ENCODE results near the gene KANK2. TPM values are rescaled to one million over a fixed set of nuclear protein-coding genes. Genes with fewer than 3 reads are reported as not detected.
"Not testable (repeated sequence)": the region's sequence is repeated elsewhere in the genome, so short reads cannot be mapped to it uniquely, and the experiment has no call there.

The KANK2 gene
- total RNA-seq, 6 experiments from 2014 or later = 132 to 167 (median 156) TPM

DNA sequence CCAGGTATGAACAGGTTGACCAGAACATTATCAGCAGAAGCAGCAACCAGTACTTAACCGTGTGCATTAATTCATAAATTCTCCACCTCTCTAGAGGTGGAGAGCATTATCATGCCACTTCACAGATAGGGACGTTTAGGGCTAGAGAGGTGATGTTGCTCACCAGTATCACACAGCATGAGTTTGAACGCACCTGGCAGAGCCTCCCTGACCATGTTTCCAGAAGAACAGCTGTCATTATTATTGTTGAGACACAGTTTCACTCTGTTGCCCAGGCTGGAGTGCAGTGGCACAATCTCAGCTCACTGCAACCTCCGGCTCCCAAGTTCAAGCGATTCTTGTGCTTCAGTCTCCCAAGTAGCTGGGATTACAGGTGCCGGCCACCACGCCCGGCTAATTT lies 6.8 kb downstream of the KANK2 start:
- TF ChIP-seq, protein P1, sequence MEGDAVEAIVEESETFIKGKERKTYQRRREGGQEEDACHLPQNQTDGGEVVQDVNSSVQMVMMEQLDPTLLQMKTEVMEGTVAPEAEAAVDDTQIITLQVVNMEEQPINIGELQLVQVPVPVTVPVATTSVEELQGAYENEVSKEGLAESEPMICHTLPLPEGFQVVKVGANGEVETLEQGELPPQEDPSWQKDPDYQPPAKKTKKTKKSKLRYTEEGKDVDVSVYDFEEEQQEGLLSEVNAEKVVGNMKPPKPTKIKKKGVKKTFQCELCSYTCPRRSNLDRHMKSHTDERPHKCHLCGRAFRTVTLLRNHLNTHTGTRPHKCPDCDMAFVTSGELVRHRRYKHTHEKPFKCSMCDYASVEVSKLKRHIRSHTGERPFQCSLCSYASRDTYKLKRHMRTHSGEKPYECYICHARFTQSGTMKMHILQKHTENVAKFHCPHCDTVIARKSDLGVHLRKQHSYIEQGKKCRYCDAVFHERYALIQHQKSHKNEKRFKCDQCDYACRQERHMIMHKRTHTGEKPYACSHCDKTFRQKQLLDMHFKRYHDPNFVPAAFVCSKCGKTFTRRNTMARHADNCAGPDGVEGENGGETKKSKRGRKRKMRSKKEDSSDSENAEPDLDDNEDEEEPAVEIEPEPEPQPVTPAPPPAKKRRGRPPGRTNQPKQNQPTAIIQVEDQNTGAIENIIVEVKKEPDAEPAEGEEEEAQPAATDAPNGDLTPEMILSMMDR (IDR thresholded peaks at IDR 0.05) = no peak
- Mint-ChIP-seq H3K4me3 (peak overlapping the region; percentile 71; the same call in 1 of the 2 replicates), H3K4me1 (ENCODE audit: low read depth) (peaks cover 41% of the 10 kb centered on the region), H3K27ac (peak overlapping the region; percentile 83), H3K27me3 (ENCODE audit: insufficient read depth) (no peaks in the 10 kb centered on the region; the same call in 1 of the 2 replicates), H3K9me3 (peaks cover 5% of the 10 kb centered on the region), H3K36me3 (ENCODE audit: low read depth) (peaks cover 46% of the 10 kb centered on the region)
- no peak for DNase-seq

DNA sequence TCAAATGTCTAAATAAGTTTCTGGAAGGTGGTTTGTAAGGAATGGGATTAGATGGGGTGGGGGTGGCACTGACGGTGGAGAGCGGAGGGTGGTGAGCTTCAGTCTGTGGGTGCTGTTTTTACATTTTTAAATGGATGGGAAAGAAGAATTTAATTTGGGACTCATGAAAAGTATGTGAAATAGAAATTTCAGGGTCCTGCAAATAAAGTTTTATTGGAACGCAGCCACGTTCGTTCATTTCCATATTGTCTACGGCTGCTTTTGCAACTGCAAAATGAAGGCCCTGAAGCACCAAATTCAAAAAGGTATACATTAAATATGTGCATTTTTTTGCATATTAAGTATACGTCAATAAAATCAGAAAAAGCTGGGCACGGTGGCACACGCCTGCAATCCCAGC lies 9.9 kb downstream of the KANK2 start:
- TF ChIP-seq, protein P1 (IDR thresholded peaks at IDR 0.05) = no peak
- Mint-ChIP-seq H3K9me3 (peaks cover 5% of the 10 kb centered on the region), H3K27ac (peak overlapping the region; percentile 62), H3K4me3 (no peak overlapping the region; the same call in 1 of the 2 replicates), H3K36me3 (ENCODE audit: low read depth) (peaks cover 52% of the 10 kb centered on the region), H3K27me3 (ENCODE audit: insufficient read depth) (peaks cover 1% of the 10 kb centered on the region), H3K4me1 (ENCODE audit: low read depth) (peaks cover 35% of the 10 kb centered on the region)
- DNase-seq = no peak

DNA sequence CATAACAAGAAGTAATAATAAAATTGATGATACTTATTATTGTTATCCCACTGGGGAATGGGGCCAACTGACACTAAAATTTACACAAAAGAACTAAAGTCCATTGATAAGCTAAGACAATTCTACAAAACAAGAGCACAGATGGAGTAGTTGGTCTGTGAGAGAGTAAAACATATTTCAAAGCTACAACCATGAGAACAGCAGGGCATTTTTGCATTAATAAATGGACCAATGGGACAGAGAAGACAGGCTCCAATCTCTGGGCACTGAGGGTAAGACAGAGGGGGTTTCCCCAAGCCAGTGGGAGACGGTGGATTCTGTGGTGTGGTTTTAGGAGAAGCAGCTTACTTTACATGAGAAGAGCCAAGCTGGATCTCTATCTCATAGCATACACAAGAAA lies 14.4 kb downstream of the KANK2 start:
- peaks cover 38% of the 10 kb centered on the region for H3K4me1 Mint-ChIP-seq (ENCODE audit: low read depth)
- TF ChIP-seq, protein P1 (IDR thresholded peaks at IDR 0.05) = no peak
- peaks cover 58% of the 10 kb centered on the region for H3K36me3 Mint-ChIP-seq (ENCODE audit: low read depth)

DNA sequence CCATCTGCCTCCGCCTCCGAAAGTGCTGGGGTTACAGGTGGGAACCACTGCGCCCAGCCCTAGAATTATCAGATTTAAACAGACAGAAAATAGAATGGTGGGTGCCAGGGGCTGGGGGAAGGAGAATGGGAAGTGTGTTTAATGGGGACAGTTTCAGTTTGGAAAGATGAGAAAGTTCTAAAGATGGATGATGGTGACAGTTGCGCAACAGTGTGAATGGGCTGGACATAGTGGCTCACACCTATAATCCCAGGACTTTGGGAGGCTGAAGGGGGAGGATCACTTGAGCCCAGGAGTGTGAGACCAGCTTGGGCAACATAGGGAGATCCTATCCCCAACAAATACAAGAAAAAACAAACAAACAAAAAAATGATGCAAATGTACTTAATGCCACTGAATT lies 15.9 kb downstream of the KANK2 start:
- no peaks in the 10 kb centered on the region for H3K9me3 Mint-ChIP-seq
- H3K27me3 Mint-ChIP-seq (ENCODE audit: insufficient read depth) = peaks cover 3% of the 10 kb centered on the region; the same call in 1 of the 2 replicates
- TF ChIP-seq, protein P1 (IDR thresholded peaks at IDR 0.05) = no peak
- peak overlapping the region; percentile 16; the same call in 1 of the 2 replicates for H3K27ac Mint-ChIP-seq
- peaks cover 54% of the 10 kb centered on the region for H3K36me3 Mint-ChIP-seq (ENCODE audit: low read depth)
- H3K4me3 Mint-ChIP-seq = no peak overlapping the region
- DNase-seq = no peak
- peaks cover 37% of the 10 kb centered on the region for H3K4me1 Mint-ChIP-seq (ENCODE audit: low read depth)

More for the DNA sequence above, 14.4 kb downstream of the KANK2 start:
- peaks cover 3% of the 10 kb centered on the region; the same call in 1 of the 2 replicates for H3K27me3 Mint-ChIP-seq (ENCODE audit: insufficient read depth)
- H3K4me3 Mint-ChIP-seq = no peak overlapping the region
- no peak for DNase-seq
- H3K27ac Mint-ChIP-seq = 0 out of 2 replicates have a peak overlapping the region, but pooled peaks have one; percentile 2
- no peaks in the 10 kb centered on the region for H3K9me3 Mint-ChIP-seq

DNA sequence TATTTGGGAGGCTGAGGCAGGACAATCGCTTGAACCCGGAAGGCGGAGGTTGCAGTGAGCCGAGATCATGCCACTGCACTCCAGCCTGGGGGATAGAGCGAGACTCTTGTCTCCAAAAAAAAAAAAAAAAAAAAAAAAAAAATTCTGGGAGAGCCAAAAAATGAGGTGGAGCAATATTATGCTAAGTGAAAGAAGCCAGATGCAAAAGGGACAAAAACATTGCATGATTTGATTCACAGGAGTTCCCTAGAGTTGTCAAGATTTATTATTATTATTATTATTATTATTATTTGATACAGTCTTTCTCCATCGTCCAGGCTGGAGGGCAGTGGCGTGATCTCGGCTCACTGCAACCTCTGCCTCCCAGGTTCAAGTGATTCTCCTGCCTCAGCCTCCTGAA lies 16.4 kb downstream of the KANK2 start:
- Mint-ChIP-seq H3K4me1 (ENCODE audit: low read depth) (peaks cover 37% of the 10 kb centered on the region), H3K36me3 (ENCODE audit: low read depth) (peaks cover 54% of the 10 kb centered on the region), H3K27ac (peak overlapping the region; percentile 85; the same call in 1 of the 2 replicates)
- not testable (repeated sequence) for H3K9me3 Mint-ChIP-seq; H3K4me3 Mint-ChIP-seq; DNase-seq; H3K27me3 Mint-ChIP-seq (ENCODE audit: insufficient read depth)

DNA sequence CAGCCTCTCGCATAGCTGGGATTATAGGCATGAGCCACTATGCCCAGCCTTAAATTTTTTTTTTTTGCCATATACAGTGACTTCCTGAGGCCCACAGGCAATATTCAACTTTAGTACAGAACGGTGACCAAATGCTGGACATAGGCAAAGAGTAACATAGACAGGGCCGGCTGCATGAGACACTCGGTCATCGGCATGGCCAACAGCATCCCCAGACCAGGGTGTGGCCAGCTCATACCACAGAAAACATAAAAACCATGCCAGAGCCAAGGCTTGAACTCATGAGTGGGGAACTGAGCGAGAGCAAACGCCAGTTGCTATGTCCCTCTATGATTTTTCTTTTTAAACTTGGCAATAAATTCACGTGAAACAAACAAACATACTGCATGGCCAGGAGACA lies 17.0 kb downstream of the KANK2 start:
- DNase-seq = no peak
- H3K36me3 Mint-ChIP-seq (ENCODE audit: low read depth) = peaks cover 53% of the 10 kb centered on the region
- peak overlapping the region; percentile 85 for H3K27ac Mint-ChIP-seq
- no peaks in the 10 kb centered on the region for H3K9me3 Mint-ChIP-seq
- TF ChIP-seq, protein P1 (IDR thresholded peaks at IDR 0.05) = no peak
- peaks cover 37% of the 10 kb centered on the region for H3K4me1 Mint-ChIP-seq (ENCODE audit: low read depth)
- peaks cover 3% of the 10 kb centered on the region; the same call in 1 of the 2 replicates for H3K27me3 Mint-ChIP-seq (ENCODE audit: insufficient read depth)
- H3K4me3 Mint-ChIP-seq = no peak overlapping the region
